Endothelial cell (in vitro differentiated cells): ENCODE measurements around the gene ZDHHC12. TPM values are rescaled to one million over a fixed set of nuclear protein-coding genes. Genes with fewer than 3 reads are reported as not detected.

Experiments used
- DNase-seq: peaks from one replicate; pipeline ENCODE4 v3.0.0; 2021; ENCODE audit warnings: low spot score
- H3K27ac Mint-ChIP-seq: one replicate; pipeline ENCODE4 v1.8.0; 2021; ENCODE audit warnings: mixed read lengths, inconsistent platforms; ENCODE audit not compliant: unreplicated experiment
- H3K27me3 Mint-ChIP-seq: one replicate; pipeline ENCODE4 v1.8.0; 2021; ENCODE audit warnings: mild to moderate bottlenecking, moderate library complexity, mixed read lengths, inconsistent platforms; ENCODE audit not compliant: unreplicated experiment
- H3K36me3 Mint-ChIP-seq: one replicate; pipeline ENCODE4 v1.8.0; 2021; ENCODE audit warnings: mild to moderate bottlenecking, low read depth, mixed read lengths, inconsistent platforms; ENCODE audit not compliant: unreplicated experiment
- H3K4me1 Mint-ChIP-seq: one replicate; pipeline ENCODE4 v1.8.0; 2021; ENCODE audit warnings: mild to moderate bottlenecking, mixed read lengths, inconsistent platforms; ENCODE audit not compliant: unreplicated experiment
- H3K4me3 Mint-ChIP-seq: one replicate; pipeline ENCODE4 v1.8.0; 2021; ENCODE audit warnings: mild to moderate bottlenecking, mixed read lengths, inconsistent platforms; ENCODE audit not compliant: unreplicated experiment
- H3K9me3 Mint-ChIP-seq: one replicate; pipeline ENCODE4 v1.8.0; 2021; ENCODE audit warnings: mixed read lengths, inconsistent platforms; ENCODE audit not compliant: unreplicated experiment
- CTCF ChIP-seq: fragments of 200-600 bp; sonication (generic); IDR thresholded peaks from one replicate; pipeline ENCODE4 v1.5.0; 2021; ENCODE audit warnings: antibody characterized with exemption; ENCODE audit not compliant: unreplicated experiment
- total RNA-seq: library from RNA; stranded (reverse); fragmentation: NEBNext Ultra II Directional; extraction: Animal tissue kit (Norgen Biotek cat#: 25700); gene quantifications from one replicate; pipeline ENCODE4 v1.2.1, GENCODE V29; 2021; ENCODE audit not compliant: unreplicated experiment

Gene ZDHHC12
- total RNA-seq, 1 donor from 2014 or later, result 42.1 TPM

DNA sequence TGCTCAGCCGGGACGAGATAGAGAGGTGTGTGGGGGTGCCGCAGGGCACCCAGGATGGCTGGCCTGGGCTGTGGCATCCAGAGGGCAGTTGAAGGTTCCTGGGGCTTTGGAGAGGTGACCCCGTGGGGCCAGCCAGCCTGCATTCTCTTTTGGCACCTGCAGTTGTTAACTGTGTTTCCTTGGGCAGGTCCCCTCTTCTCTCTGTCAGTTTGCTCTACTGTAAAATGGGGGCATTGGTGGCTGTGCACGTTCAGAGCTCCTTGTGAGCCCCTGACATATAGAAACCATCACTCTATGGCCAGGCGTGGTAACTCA is 8.5 kb downstream of the ZDHHC12 start:
- no peak overlapping the region for H3K4me3 Mint-ChIP-seq
- H3K9me3 Mint-ChIP-seq, result no peaks in the 10 kb centered on the region
- H3K4me1 Mint-ChIP-seq, result no peaks in the 10 kb centered on the region
- no peak for DNase-seq
- H3K27me3 Mint-ChIP-seq, result peaks cover 7% of the 10 kb centered on the region
- H3K27ac Mint-ChIP-seq, result peak overlapping the region; percentile 18
- TF ChIP-seq CTCF, result no peak
- peaks cover 7% of the 10 kb centered on the region for H3K36me3 Mint-ChIP-seq

DNA sequence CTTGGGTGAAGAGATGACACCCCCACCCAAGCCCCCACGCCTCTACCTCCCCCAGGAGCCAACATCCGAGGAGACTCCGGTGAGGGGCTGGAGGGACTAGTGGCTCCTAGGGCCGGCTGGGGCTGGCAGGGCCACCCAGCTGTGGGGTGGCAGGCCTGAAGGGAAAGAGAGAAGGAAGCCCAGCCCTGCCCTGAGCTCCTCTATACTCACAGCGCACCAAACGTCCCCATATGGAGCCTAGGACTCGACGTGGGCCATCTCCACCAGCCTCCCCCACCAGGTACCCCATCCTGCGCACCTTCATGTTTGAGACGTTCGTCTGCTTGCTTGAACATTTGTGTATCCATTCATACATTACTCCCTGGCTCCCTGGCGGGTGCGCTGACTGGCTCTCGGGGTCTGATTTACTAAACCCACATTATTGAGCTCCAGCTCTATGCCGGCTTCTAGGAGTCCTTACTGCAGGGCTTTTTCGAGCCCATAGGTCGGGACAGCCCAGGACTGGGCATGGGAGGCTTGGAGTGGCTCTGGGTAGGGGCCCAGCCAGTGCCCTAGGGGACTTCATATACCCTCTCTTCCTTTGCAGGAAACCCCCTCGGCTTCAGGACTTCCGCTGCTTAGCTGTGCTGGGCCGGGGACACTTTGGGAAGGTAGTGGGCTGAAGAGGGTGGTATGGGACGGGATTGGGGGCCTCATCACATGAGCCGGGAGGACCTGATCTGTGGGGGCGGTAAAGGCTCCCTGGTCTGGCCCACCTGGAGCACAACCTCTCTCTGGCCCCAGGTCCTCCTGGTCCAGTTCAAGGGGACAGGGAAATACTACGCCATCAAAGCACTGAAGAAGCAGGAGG is 9.1 kb downstream of the ZDHHC12 start:
- peaks cover 7% of the 10 kb centered on the region for H3K27me3 Mint-ChIP-seq
- H3K9me3 Mint-ChIP-seq, result no peaks in the 10 kb centered on the region
- no peak overlapping the region for H3K27ac Mint-ChIP-seq
- TF ChIP-seq CTCF, result no peak
- H3K4me3 Mint-ChIP-seq, result no peak overlapping the region
- H3K4me1 Mint-ChIP-seq, result no peaks in the 10 kb centered on the region
- peaks cover 7% of the 10 kb centered on the region for H3K36me3 Mint-ChIP-seq
- no peak for DNase-seq

- no peak overlapping the region for H3K4me3 Mint-ChIP-seq
- no peaks in the 10 kb centered on the region for H3K9me3 Mint-ChIP-seq
- peaks cover 7% of the 10 kb centered on the region for H3K27me3 Mint-ChIP-seq
- no peak for DNase-seq
- TF ChIP-seq CTCF, result no peak
- no peaks in the 10 kb centered on the region for H3K4me1 Mint-ChIP-seq
- no peak overlapping the region for H3K27ac Mint-ChIP-seq
- peaks cover 7% of the 10 kb centered on the region for H3K36me3 Mint-ChIP-seq
These were observed 9.9 kb downstream of the ZDHHC12 start for GRCh38 chr9:128713941-128714573.

DNA sequence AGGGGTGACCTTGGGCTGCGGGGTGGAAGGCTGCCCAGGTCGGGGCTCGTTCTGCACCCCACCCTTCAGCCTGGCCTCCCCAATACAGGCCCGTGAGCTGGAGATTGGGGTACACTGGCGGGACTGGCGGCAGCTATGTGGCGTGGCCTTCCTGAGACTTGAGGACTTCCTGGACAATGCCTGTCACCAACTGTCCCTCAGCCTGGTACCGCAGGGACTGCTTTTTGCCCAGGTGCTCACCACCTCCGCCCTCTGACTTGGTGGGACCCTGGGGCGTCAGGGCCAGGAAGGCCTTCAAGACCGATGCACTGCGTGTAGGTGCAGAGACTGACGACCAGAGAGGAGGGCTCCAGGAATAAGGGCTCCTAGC is 10.5 kb downstream of the ZDHHC12 start:
- Mint-ChIP-seq H3K4me3 (no peak overlapping the region), H3K4me1 (no peaks in the 10 kb centered on the region), H3K36me3 (peaks cover 7% of the 10 kb centered on the region), H3K27ac (no peak overlapping the region), H3K9me3 (no peaks in the 10 kb centered on the region), H3K27me3 (peaks cover 7% of the 10 kb centered on the region)
- no peak for DNase-seq
- no peak for TF ChIP-seq CTCF
